Gastroesophageal sphincter (tissue), 4 donors: ENCODE measurements around the gene CDC42BPB. TPM values are rescaled to one million over a fixed set of nuclear protein-coding genes. Genes with fewer than 3 reads are reported as not detected.

Experiments used
- ATAC-seq: fragments of 150-250 bp; one replicate; pipeline ENCODE4 v1.9.1; 2016; ENCODE audit warnings: mild to moderate bottlenecking, moderate library complexity
- H3K27ac ChIP-seq, 4 donors: fragments of 200-600 bp; sonication (generic) in 3 of 4; 1 replicate in 3 of 4; 2 replicates in 1 of 4; pipeline ENCODE4 v1.5.1; 2016 to 2019
- H3K27me3 ChIP-seq: fragments of 200-600 bp; sonication (generic); one replicate; pipeline ENCODE4 v1.5.1; 2019
- H3K36me3 ChIP-seq, 2 donors: fragments of 200-600 bp; sonication (generic); one replicate each; pipeline ENCODE4 v1.5.1; 2019; ENCODE audit warnings: control low read depth in 1 of 2
- H3K4me1 ChIP-seq, 3 donors: fragments of 200-600 bp; sonication (generic); 1 replicate in 2 of 3; 2 replicates in 1 of 3; pipeline ENCODE4 v1.5.1; 2016 to 2019; ENCODE audit warnings: control low read depth in 2 of 3
- H3K4me3 ChIP-seq, 2 donors: fragments of 200-600 bp; sonication (generic); one replicate each; pipeline ENCODE4 v1.5.1; 2019; ENCODE audit warnings: mild to moderate bottlenecking in 1 of 2, moderate library complexity in 1 of 2
- H3K9me3 ChIP-seq, 3 donors: fragments of 200-600 bp; sonication (generic); one replicate each; pipeline ENCODE4 v1.5.1; 2017 to 2019; ENCODE audit warnings: control low read depth in 2 of 3
- CTCF ChIP-seq, 4 experiments: fragments of 200-600 bp in 2 of 4; fragments of 450-650 bp in 2 of 4; sonication (generic) in 1 of 4; IDR thresholded peaks; one replicate each; pipeline ENCODE4 v1.5.1; 2017 to 2019; ENCODE audit warnings: antibody characterized with exemption in 4 of 4, mild to moderate bottlenecking in 2 of 4, moderate library complexity in 2 of 4
- EP300 ChIP-seq: sonication (generic); formaldehyde crosslinking; IDR thresholded peaks from one replicate; pipeline ENCODE4 v1.6.1; 2017; ENCODE audit warnings: antibody characterized with exemption, mild to moderate bottlenecking
- POLR2A ChIP-seq, 2 donors: fragments of 450-650 bp; IDR thresholded peaks; one replicate each; pipeline ENCODE4 v1.6.1; 2017; ENCODE audit warnings: antibody characterized with exemption in 2 of 2, mild to moderate bottlenecking in 2 of 2, moderate library complexity in 1 of 2
- POLR2AphosphoS5 ChIP-seq: sonication (generic); formaldehyde crosslinking; IDR thresholded peaks from one replicate; pipeline ENCODE4 v1.6.1; 2017; ENCODE audit warnings: antibody characterized with exemption
- WGBS, 2 donors: methylation state at CpG; one replicate each; pipeline ENCODE4 v1.1.5; 2018; ENCODE audit warnings: low coverage in 1 of 2; 5-methylcytosine and 5-hydroxymethylcytosine counted together
- total RNA-seq, 4 donors: library from RNA; depleted of rRNA; stranded (reverse); fragments of >200 nt; gene quantifications; one replicate each; pipeline ENCODE4 v1.1.0, GENCODE V29; 2016

The CDC42BPB gene
- total RNA-seq, 4 donors from 2014 or later = 86.7 to 151 (median 97.3) TPM

GRCh38 chr14:103002578-103003350, 54.6 kb downstream of the CDC42BPB start:
- 79 to 93% methylated on average over 6 to 8 of the region's 22 CpGs for WGBS, 2 donors
- peaks cover 0 to 76% of the 10 kb centered on the region in 2 donors for H3K36me3 ChIP-seq
- no peak for TF ChIP-seq POLR2A (IDR thresholded peaks at IDR 0.05)
- TF ChIP-seq POLR2AphosphoS5 = no peak
- TF ChIP-seq CTCF (IDR thresholded peaks at IDR 0.05) = no peak
- no peak for TF ChIP-seq EP300
- no peak for ATAC-seq
- no peaks in the 10 kb centered on the region for H3K9me3 ChIP-seq
- no peaks in the 10 kb centered on the region for H3K4me1 ChIP-seq
- no peak overlapping the region for H3K27ac ChIP-seq
- no peaks in the 10 kb centered on the region for H3K27me3 ChIP-seq
- no peak overlapping the region for H3K4me3 ChIP-seq

DNA sequence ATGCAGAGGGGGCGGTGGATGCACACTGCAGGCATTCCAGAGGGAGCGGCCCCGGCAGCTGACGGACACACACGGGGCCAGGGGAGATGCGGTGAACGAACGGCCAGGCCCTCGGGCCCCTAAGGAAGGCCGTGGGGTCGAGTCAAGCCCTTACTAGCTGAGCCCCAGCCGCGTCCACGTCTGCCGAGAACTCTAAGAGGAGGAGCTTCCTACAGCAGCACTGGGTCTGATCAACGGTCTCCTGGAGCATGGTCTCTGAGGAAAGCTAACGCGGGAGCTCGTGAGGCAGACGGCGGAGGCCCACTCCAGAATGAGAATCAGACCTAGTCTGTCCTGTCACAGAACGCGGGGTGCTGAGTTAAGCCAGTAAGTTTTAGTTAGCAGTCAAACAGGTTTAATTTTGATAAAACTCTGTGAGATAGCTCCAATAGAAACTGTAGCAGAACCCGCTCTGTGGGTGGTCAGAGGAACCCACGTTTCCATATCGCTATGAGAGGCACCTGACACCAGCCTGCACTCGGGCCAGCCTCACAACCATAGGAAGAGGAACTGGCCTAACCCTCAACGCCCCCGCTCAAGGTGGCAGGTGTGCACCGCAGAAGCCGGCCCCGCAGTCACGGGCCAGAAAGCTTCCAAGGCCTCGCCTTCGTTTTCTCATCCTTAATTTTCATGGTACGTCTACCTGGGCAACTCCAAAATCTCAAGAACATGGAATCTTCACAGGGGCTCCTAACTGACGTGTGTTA, 55.5 kb downstream of the CDC42BPB start:
- Histone ChIP-seq H3K27me3 (no peaks in the 10 kb centered on the region), H3K4me1 (no peaks in the 10 kb centered on the region), H3K9me3 (no peaks in the 10 kb centered on the region), H3K36me3 (peaks cover 0 to 76% of the 10 kb centered on the region in 2 donors), H3K27ac (no peak overlapping the region), H3K4me3 (no peak overlapping the region)
- WGBS, 2 donors = 80 to 94% methylated on average over 13 to 27 of the region's 37 CpGs
- no peak for ATAC-seq
- TF ChIP-seq CTCF (IDR thresholded peaks at IDR 0.05) (no peak), POLR2AphosphoS5 (no peak), EP300 (no peak), POLR2A (IDR thresholded peaks at IDR 0.05) (no peak)

DNA sequence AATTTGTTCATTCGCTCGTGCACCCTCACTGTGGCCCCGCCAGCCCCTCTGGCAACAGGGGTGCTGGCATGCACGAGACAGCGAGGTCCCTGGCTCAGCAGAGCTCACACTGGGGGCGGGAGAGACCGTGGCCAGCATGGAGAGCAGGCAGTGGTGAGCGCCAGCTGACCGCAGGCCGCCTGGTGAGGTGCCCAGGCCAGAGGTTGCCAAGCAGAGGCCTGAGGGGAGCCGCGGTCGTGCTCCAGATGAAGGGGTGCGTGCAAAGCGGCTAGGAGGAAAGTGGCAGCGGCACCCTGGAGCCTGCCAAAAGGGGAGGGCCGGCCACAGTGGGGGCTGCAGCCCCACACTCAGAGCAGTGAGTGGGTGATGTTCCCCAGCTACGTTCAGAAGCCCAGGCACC, 56.1 kb downstream of the CDC42BPB start:
- ATAC-seq = no peak
- TF ChIP-seq CTCF (IDR thresholded peaks at IDR 0.05) (no peak), POLR2AphosphoS5 (no peak), EP300 (no peak), POLR2A (IDR thresholded peaks at IDR 0.05) (no peak)
- Histone ChIP-seq H3K4me1 (no peaks in the 10 kb centered on the region), H3K36me3 (peaks cover 0 to 80% of the 10 kb centered on the region in 2 donors), H3K9me3 (no peaks in the 10 kb centered on the region), H3K27ac (no peak overlapping the region), H3K27me3 (no peaks in the 10 kb centered on the region), H3K4me3 (no peak overlapping the region)
- WGBS, 2 donors = 100% methylated on average over 3 of the region's 18 CpGs; no CpG with 5 or more reads in 1 of the 2 donors

DNA sequence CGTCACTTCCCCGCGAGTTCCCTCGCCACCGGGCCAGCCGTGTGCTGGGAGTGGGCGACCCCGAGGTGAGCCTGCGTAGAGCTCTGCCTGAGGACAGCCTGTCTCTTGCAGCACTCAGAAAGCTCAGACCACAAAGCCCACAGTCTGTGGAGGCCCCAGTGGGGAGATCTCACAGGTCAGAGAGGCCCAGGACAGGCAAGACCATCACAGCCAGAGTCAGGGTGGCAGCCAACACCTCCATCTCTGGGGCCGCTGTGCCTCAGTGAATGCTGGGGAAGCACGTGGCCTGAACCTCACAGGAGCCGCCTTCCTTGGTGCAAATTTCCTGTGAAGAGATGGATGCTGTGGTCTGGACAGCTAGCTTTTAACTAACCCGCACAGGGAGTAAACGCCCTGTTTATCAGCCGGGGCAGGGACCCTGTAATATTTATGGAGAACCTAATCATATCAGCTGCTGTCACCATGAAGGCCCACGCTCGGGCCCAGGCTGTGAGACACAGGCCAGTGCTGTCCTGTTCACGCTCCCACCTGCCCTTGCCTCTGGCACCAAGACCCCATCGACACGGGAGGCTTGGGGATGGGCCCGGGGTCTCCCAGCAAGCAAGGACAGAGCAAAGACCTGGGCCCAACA, 56.9 kb downstream of the CDC42BPB start:
- Histone ChIP-seq H3K27me3 (no peaks in the 10 kb centered on the region), H3K4me3 (no peak overlapping the region), H3K4me1 (no peaks in the 10 kb centered on the region), H3K36me3 (peaks cover 0 to 88% of the 10 kb centered on the region in 2 donors), H3K27ac (no peak overlapping the region), H3K9me3 (no peaks in the 10 kb centered on the region)
- 81% methylated on average over 4 of the region's 21 CpGs; no CpG with 5 or more reads in 1 of the 2 donors for WGBS, 2 donors
- ATAC-seq = no peak
- TF ChIP-seq POLR2AphosphoS5 (no peak), POLR2A (IDR thresholded peaks at IDR 0.05) (no peak), CTCF (IDR thresholded peaks at IDR 0.05) (no peak), EP300 (no peak)
